Measurements from ENCODE around the gene RAC3. TPM values are rescaled to one million over a fixed set of nuclear protein-coding genes. Genes with fewer than 3 reads are reported as not detected.

The RAC3 gene
- polyA plus RNA-seq, 1 experiment = 11.5 TPM

GRCh38 chr17:82024859-82025258 lies 6.6 kb upstream of the RAC3 start:
- no peaks in the 10 kb centered on the region for H3K27me3 ChIP-seq (ENCODE audit: control insufficient read depth, insufficient read depth, low read length)
- H3K4me3 ChIP-seq (ENCODE audit: low read depth, low read length) = no peak overlapping the region
- H3K36me3 ChIP-seq (ENCODE audit: control insufficient read depth, insufficient read depth, low read length) = peaks cover 4% of the 10 kb centered on the region
- no peak for DNase-seq (ENCODE audit: low read depth)
- ChIA-PET CTCF (interaction anchor here (0.6 to 11.6 kb wide), 3 partner anchors 65 to 177 kb away, joined by 3 to 218 read pairs (median 3); partner anchors contain the start of gene NOTUM), POLR2A (no interaction called here)
- TF ChIP-seq, protein P1, sequence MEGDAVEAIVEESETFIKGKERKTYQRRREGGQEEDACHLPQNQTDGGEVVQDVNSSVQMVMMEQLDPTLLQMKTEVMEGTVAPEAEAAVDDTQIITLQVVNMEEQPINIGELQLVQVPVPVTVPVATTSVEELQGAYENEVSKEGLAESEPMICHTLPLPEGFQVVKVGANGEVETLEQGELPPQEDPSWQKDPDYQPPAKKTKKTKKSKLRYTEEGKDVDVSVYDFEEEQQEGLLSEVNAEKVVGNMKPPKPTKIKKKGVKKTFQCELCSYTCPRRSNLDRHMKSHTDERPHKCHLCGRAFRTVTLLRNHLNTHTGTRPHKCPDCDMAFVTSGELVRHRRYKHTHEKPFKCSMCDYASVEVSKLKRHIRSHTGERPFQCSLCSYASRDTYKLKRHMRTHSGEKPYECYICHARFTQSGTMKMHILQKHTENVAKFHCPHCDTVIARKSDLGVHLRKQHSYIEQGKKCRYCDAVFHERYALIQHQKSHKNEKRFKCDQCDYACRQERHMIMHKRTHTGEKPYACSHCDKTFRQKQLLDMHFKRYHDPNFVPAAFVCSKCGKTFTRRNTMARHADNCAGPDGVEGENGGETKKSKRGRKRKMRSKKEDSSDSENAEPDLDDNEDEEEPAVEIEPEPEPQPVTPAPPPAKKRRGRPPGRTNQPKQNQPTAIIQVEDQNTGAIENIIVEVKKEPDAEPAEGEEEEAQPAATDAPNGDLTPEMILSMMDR (IDR thresholded peaks at IDR 0.05; ENCODE audit: insufficient read depth, low read depth, low read length) = no peak

DNA sequence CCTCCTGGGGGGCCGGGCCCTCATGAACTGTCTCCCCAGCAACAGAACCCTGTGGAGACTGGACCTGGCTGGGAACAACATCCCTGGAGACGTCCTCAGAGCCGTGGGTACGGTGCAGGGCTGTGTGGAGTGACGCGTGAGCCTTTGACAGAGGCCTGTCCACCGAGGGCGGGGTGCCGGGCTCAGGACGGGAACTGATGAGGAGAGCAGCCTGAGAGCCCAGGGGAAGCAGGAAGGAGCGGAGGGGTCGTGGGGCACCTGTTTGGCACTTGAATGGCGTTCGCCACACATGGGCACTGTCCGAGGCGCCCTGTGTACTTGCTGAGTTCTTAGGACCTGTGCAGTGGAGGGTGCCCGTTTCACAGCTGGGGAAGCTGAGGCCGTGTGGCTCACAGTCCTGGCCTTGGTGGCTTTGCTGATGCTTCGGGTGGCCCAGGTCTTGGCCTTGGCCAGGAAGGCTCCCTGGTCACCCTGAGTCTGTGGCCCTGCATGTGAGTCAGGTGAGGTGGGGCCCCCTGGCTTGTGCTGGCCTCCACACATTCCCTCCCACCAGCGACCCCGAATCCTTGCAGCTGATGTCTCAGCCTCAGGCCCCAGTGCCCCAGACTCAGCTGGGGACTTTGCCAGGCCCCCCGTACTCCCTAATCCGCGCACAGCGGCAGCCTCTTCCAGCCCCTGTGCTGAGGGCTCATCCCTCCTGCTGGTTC lies 5.9 kb upstream of the RAC3 start:
- H3K27me3 ChIP-seq (ENCODE audit: control insufficient read depth, insufficient read depth, low read length) = no peaks in the 10 kb centered on the region
- no peak overlapping the region for H3K4me3 ChIP-seq (ENCODE audit: low read depth, low read length)
- no peak for DNase-seq (ENCODE audit: low read depth)
- POLR2A ChIA-PET = no interaction called here
- TF ChIP-seq, protein P1 (IDR thresholded peaks at IDR 0.05; ENCODE audit: insufficient read depth, low read depth, low read length) = no peak
- H3K36me3 ChIP-seq (ENCODE audit: control insufficient read depth, insufficient read depth, low read length) = peaks cover 4% of the 10 kb centered on the region
- CTCF ChIA-PET = interaction anchor here (0.6 to 11.6 kb wide), 4 partner anchors 12 to 176 kb away, joined by 3 to 218 read pairs (median 3); partner anchors contain the start of genes DCXR and NOTUM

DNA sequence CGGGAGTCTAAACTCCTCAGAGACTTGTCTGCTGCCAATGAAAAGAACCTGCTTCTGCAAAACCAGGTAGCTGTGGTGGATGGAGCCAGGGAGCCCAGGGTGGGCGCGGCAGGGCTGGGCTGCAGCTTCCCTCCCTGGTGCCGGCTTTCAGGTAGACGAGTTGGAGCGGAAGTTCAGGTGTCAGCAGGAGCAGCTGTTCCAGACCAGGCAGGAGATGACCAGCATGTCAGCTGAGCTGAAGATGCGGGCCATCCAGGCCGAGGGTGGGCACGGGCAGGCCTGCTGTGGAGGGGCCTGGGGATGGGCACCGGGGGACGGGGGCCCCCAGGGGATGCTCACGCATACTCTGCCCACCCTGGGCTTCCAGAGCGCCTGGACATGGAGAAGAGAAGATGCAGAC lies 3.2 kb upstream of the RAC3 start:
- CTCF ChIA-PET = interaction anchor here (2.2 to 4.8 kb wide), 3 partner anchors 10 to 127 kb away, joined by 7 to 101 read pairs (median 44); partner anchors contain the start of genes DCXR and NOTUM
- TF ChIP-seq, protein P1 (IDR thresholded peaks at IDR 0.05; ENCODE audit: insufficient read depth, low read depth, low read length) = no peak
- no peak for DNase-seq (ENCODE audit: low read depth)
- H3K4me3 ChIP-seq (ENCODE audit: low read depth, low read length) = no peak overlapping the region
- POLR2A ChIA-PET = no interaction called here
- no peaks in the 10 kb centered on the region for H3K27me3 ChIP-seq (ENCODE audit: control insufficient read depth, insufficient read depth, low read length)
- peaks cover 4% of the 10 kb centered on the region for H3K36me3 ChIP-seq (ENCODE audit: control insufficient read depth, insufficient read depth, low read length)

DNA sequence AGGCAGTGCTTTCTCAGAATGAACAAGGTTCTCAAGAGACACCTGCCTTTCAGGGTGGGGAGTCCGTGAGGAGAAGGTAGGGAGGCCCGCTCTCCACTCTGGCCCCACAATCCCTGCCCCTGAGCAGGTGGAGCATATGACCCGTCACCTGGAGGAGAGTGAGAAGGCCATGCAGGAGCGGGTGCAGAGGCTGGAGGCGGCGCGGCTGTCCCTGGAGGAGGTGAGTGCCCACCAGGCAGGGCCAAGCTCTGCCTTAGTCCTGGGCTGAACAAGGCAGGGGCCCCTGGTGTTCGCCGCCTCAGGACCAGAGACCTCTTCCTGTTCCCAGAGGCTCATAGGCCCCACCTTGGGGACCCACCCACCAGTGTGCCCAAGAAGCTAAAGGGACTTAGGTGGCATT lies 2.5 kb upstream of the RAC3 start:
- TF ChIP-seq, protein P1 (IDR thresholded peaks at IDR 0.05; ENCODE audit: insufficient read depth, low read depth, low read length) = no peak
- DNase-seq (ENCODE audit: low read depth) = no peak
- H3K27me3 ChIP-seq (ENCODE audit: control insufficient read depth, insufficient read depth, low read length) = no peaks in the 10 kb centered on the region
- H3K36me3 ChIP-seq (ENCODE audit: control insufficient read depth, insufficient read depth, low read length) = peaks cover 4% of the 10 kb centered on the region
- POLR2A ChIA-PET = no interaction called here
- H3K4me3 ChIP-seq (ENCODE audit: low read depth, low read length) = no peak overlapping the region
- CTCF ChIA-PET = interaction anchor here (0.6 to 4.8 kb wide), 8 partner anchors 8 to 133 kb away, joined by 3 to 101 read pairs (median 10); partner anchors contain the start of genes CENPX, DCXR and NOTUM

DNA sequence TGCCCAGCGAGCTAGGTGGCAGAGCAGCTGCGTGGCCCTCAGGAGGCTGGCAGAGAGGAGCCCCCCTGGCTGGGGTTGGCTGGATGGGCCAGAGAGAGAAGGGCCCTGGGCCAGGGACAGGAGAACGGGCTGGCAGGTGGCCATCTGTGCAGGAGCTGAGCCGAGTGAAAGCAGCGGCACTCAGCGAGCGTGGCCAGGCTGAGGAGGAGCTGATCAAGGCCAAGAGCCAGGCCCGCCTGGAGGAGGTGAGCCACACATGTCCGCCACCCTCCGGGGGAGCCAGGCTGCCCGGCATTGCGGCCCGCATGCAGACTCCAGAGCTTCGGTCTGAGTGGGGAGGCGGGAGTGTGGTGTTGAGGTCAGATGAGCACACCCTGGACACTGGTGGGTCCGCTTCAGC lies 2.1 kb upstream of the RAC3 start:
- H3K4me3 ChIP-seq (ENCODE audit: low read depth, low read length) = no peak overlapping the region
- peaks cover 4% of the 10 kb centered on the region for H3K36me3 ChIP-seq (ENCODE audit: control insufficient read depth, insufficient read depth, low read length)
- DNase-seq (ENCODE audit: low read depth) = no peak
- POLR2A ChIA-PET = no interaction called here
- H3K27me3 ChIP-seq (ENCODE audit: control insufficient read depth, insufficient read depth, low read length) = no peaks in the 10 kb centered on the region
- CTCF ChIA-PET = interaction anchor here (0.6 to 4.8 kb wide), 13 partner anchors 8 to 213 kb away, joined by 3 to 101 read pairs (median 7); partner anchors contain the start of genes CENPX, DCXR, GPS1 and NOTUM
- TF ChIP-seq, protein P1 (IDR thresholded peaks at IDR 0.05; ENCODE audit: insufficient read depth, low read depth, low read length) = no peak

Data from BJ (cell line).